Neural cell (in vitro differentiated cells): ENCODE results near the gene TNF. TPM values are rescaled to one million over a fixed set of nuclear protein-coding genes. Genes with fewer than 3 reads are reported as not detected.

Experiments
- H2AFZ ChIP-seq: fragments of 200-600, 300-800 bp; sonication (generic), shearing (Covaris generic); 2 replicates; pipeline ENCODE4 v1.6.0; 2014; ENCODE audit warnings: low read depth, mild to moderate bottlenecking, antibody characterized with exemption, low read length, moderate library complexity
- H3F3A ChIP-seq: fragments of 200-600 bp; shearing (Covaris generic); 2 replicates; pipeline ENCODE4 v1.6.1; 2016; ENCODE audit warnings: mild to moderate bottlenecking, moderate library complexity, mixed read lengths, antibody characterized with exemption, low read length; ENCODE audit not compliant: insufficient read depth, poor library complexity, severe bottlenecking
- H3K27ac ChIP-seq: fragments of 200-600, 300-800 bp; sonication (generic), shearing (Covaris generic); 2 replicates; pipeline ENCODE4 v1.5.1; 2014; ENCODE audit warnings: mild to moderate bottlenecking, low read length, moderate library complexity
- H3K27me3 ChIP-seq: fragments of 300-800, 200-600 bp; sonication (generic), shearing (Covaris generic); 2 replicates; pipeline ENCODE4 v1.6.0; 2014; ENCODE audit warnings: mild to moderate bottlenecking, low read depth, low read length, moderate library complexity; ENCODE audit not compliant: insufficient read depth
- H3K36me3 ChIP-seq: fragments of 300-800, 200-600 bp; sonication (generic), shearing (Covaris generic); 2 replicates; pipeline ENCODE4 v1.5.1; 2014; ENCODE audit warnings: mild to moderate bottlenecking, antibody characterized with exemption, low read length, moderate library complexity; ENCODE audit not compliant: insufficient read depth
- H3K4me2 ChIP-seq: fragments of 300-800, 200-600 bp; sonication (generic), shearing (Covaris generic); 2 replicates; pipeline ENCODE4 v1.6.0; 2014; ENCODE audit warnings: mild to moderate bottlenecking, low read length
- H3K4me3 ChIP-seq: fragments of 300-800, 200-600 bp; sonication (generic), shearing (Covaris generic); 2 replicates; pipeline ENCODE4 v1.5.1; 2014; ENCODE audit warnings: mild to moderate bottlenecking, low read length, moderate library complexity
- H3K79me2 ChIP-seq: fragments of 200-600 bp; shearing (Covaris generic); replicated peaks from 2 replicates; pipeline ENCODE4 v1.6.0; 2014; ENCODE audit warnings: mild to moderate bottlenecking, low read length, moderate library complexity; ENCODE audit not compliant: insufficient read depth
- H3K9ac ChIP-seq: fragments of 300-800, 200-600 bp; sonication (generic), shearing (Covaris generic); 2 replicates; pipeline ENCODE4 v1.6.1; 2016; ENCODE audit warnings: mild to moderate bottlenecking, low read length, mixed read lengths
- H3K9me2 ChIP-seq: fragments of 200-600 bp; shearing (Covaris generic); 2 replicates; pipeline ENCODE4 v1.6.1; 2016; ENCODE audit warnings: mild to moderate bottlenecking, low read length, mixed read lengths; ENCODE audit not compliant: insufficient read depth
- H3K9me3 ChIP-seq: fragments of 200-600, 300-800 bp; sonication (generic), shearing (Covaris generic); 2 replicates; pipeline ENCODE4 v1.6.1; 2016; ENCODE audit warnings: mild to moderate bottlenecking, mixed run types, low read length, moderate library complexity, mixed read lengths
- H4K20me1 ChIP-seq: fragments of 200-600 bp; shearing (Covaris generic); 2 replicates; pipeline ENCODE4 v1.6.1; 2016; ENCODE audit warnings: mild to moderate bottlenecking, mixed run types; ENCODE audit not compliant: insufficient read depth
- EP300 ChIP-seq: fragments of 450-650 bp; conservative IDR thresholded peaks from 2 replicates; pipeline ENCODE4 v1.6.1; 2014; ENCODE audit warnings: antibody characterized with exemption, mild to moderate bottlenecking, moderate library complexity; ENCODE audit not compliant: poor library complexity, severe bottlenecking
- EZH2 ChIP-seq: fragments of 200-600, 300-800 bp; shearing (Covaris generic), sonication (generic); IDR thresholded peaks from 2 replicates; pipeline ENCODE4 v1.6.1; 2014; ENCODE audit warnings: antibody characterized with exemption, low read length, borderline replicate concordance, mild to moderate bottlenecking; ENCODE audit not compliant: insufficient read depth, poor library complexity, severe bottlenecking
- MXI1 ChIP-seq: fragments of 450-650 bp; conservative IDR thresholded peaks from 2 replicates; pipeline ENCODE4 v1.6.1; 2014; ENCODE audit warnings: antibody characterized with exemption, mild to moderate bottlenecking; ENCODE audit not compliant: poor library complexity, severe bottlenecking
- POLR2AphosphoS5 ChIP-seq: IDR thresholded peaks from 2 replicates; pipeline ENCODE4 v1.6.1; 2012
- RAD21 ChIP-seq: fragments of 450-650 bp; conservative IDR thresholded peaks from 2 replicates; pipeline ENCODE4 v1.6.1; 2014; ENCODE audit warnings: antibody characterized with exemption, mild to moderate bottlenecking, moderate library complexity
- TAF1 ChIP-seq: IDR thresholded peaks from 2 replicates; pipeline ENCODE4 v1.6.1; 2012; ENCODE audit warnings: low read depth
- polyA plus RNA-seq: library from polyadenylated mRNA; depleted of rRNA; stranded (reverse); fragments of >200 nt; gene quantifications from 2 replicates; pipeline ENCODE4 v1.2.3, GENCODE V29; 2014
- TF ChIP-seq, protein P1 (sequence below): fragments of 450-650 bp; IDR thresholded peaks from 2 replicates; pipeline ENCODE4 v1.5.1; 2014; ENCODE audit warnings: antibody characterized with exemption, mild to moderate bottlenecking, moderate library complexity; ENCODE audit not compliant: poor library complexity, severe bottlenecking
- TF ChIP-seq, protein P2 (sequence below): IDR thresholded peaks from 2 replicates; pipeline ENCODE4 v1.6.1; 2012; ENCODE audit warnings: borderline replicate concordance

TNF gene
- polyA plus RNA-seq, 1 donor from 2014 or later, result not detected

GRCh38 chr6:31622684-31623091 lies 47.3 kb downstream of the TNF start:
- H3K4me3 ChIP-seq, result peak overlapping the region; percentile 93
- H3K4me2 ChIP-seq, result peak overlapping the region; percentile 100
- H3K27me3 ChIP-seq, result no peaks in the 10 kb centered on the region
- H2AFZ ChIP-seq, result no peak overlapping the region
- H3K36me3 ChIP-seq, result peaks cover 5% of the 10 kb centered on the region
- H3K9me2 ChIP-seq, result no peaks in the 10 kb centered on the region
- no peaks in the 10 kb centered on the region for H4K20me1 ChIP-seq
- H3K9me3 ChIP-seq, result no peaks in the 10 kb centered on the region
- H3K27ac ChIP-seq, result peak overlapping the region; percentile 99
- H3F3A ChIP-seq, result no peaks in the 10 kb centered on the region
- H3K79me2 ChIP-seq, result peaks cover 51% of the 10 kb centered on the region
- TF ChIP-seq TAF1 (no peak), EZH2 (no peak), POLR2AphosphoS5 (no peak), MXI1 (no peak)
- TF ChIP-seq, protein P1, sequence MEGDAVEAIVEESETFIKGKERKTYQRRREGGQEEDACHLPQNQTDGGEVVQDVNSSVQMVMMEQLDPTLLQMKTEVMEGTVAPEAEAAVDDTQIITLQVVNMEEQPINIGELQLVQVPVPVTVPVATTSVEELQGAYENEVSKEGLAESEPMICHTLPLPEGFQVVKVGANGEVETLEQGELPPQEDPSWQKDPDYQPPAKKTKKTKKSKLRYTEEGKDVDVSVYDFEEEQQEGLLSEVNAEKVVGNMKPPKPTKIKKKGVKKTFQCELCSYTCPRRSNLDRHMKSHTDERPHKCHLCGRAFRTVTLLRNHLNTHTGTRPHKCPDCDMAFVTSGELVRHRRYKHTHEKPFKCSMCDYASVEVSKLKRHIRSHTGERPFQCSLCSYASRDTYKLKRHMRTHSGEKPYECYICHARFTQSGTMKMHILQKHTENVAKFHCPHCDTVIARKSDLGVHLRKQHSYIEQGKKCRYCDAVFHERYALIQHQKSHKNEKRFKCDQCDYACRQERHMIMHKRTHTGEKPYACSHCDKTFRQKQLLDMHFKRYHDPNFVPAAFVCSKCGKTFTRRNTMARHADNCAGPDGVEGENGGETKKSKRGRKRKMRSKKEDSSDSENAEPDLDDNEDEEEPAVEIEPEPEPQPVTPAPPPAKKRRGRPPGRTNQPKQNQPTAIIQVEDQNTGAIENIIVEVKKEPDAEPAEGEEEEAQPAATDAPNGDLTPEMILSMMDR, result no peak
- peak overlapping the region; percentile 100 for H3K9ac ChIP-seq

GRCh38 chr6:31624070-31624469 lies 48.7 kb downstream of the TNF start:
- TF ChIP-seq, protein P2, sequence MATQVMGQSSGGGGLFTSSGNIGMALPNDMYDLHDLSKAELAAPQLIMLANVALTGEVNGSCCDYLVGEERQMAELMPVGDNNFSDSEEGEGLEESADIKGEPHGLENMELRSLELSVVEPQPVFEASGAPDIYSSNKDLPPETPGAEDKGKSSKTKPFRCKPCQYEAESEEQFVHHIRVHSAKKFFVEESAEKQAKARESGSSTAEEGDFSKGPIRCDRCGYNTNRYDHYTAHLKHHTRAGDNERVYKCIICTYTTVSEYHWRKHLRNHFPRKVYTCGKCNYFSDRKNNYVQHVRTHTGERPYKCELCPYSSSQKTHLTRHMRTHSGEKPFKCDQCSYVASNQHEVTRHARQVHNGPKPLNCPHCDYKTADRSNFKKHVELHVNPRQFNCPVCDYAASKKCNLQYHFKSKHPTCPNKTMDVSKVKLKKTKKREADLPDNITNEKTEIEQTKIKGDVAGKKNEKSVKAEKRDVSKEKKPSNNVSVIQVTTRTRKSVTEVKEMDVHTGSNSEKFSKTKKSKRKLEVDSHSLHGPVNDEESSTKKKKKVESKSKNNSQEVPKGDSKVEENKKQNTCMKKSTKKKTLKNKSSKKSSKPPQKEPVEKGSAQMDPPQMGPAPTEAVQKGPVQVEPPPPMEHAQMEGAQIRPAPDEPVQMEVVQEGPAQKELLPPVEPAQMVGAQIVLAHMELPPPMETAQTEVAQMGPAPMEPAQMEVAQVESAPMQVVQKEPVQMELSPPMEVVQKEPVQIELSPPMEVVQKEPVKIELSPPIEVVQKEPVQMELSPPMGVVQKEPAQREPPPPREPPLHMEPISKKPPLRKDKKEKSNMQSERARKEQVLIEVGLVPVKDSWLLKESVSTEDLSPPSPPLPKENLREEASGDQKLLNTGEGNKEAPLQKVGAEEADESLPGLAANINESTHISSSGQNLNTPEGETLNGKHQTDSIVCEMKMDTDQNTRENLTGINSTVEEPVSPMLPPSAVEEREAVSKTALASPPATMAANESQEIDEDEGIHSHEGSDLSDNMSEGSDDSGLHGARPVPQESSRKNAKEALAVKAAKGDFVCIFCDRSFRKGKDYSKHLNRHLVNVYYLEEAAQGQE, result no peak
- TF ChIP-seq EZH2, result no peak
- no peak for TF ChIP-seq TAF1
- TF ChIP-seq, protein P1, result no peak
- TF ChIP-seq RAD21, result no peak
- TF ChIP-seq EP300, result no peak
- TF ChIP-seq MXI1, result no peak
- H3K9me2 ChIP-seq, result no peaks in the 10 kb centered on the region
- H3K9ac ChIP-seq, result no peak overlapping the region
- no peaks in the 10 kb centered on the region for H3K27me3 ChIP-seq
- H3K27ac ChIP-seq, result no peak overlapping the region
- H3K36me3 ChIP-seq, result peaks cover 5% of the 10 kb centered on the region
- no peaks in the 10 kb centered on the region for H3K9me3 ChIP-seq
- H4K20me1 ChIP-seq, result no peaks in the 10 kb centered on the region
- peaks cover 53% of the 10 kb centered on the region for H3K79me2 ChIP-seq
- H3K4me3 ChIP-seq, result no peak overlapping the region
- H2AFZ ChIP-seq, result no peak overlapping the region
- no peaks in the 10 kb centered on the region for H3F3A ChIP-seq
- no peak overlapping the region for H3K4me2 ChIP-seq
